HUDEP-2 (cell line): ENCODE measurements around the gene MMP15.

Experiments used
- DNase-seq, 76 experiments: peaks; one replicate each; lab custom pipeline; 2025; ENCODE audit not compliant: unreplicated experiment in 76 of 76; lab: John Stamatoyannopoulos, UW

The MMP15 gene

DNA sequence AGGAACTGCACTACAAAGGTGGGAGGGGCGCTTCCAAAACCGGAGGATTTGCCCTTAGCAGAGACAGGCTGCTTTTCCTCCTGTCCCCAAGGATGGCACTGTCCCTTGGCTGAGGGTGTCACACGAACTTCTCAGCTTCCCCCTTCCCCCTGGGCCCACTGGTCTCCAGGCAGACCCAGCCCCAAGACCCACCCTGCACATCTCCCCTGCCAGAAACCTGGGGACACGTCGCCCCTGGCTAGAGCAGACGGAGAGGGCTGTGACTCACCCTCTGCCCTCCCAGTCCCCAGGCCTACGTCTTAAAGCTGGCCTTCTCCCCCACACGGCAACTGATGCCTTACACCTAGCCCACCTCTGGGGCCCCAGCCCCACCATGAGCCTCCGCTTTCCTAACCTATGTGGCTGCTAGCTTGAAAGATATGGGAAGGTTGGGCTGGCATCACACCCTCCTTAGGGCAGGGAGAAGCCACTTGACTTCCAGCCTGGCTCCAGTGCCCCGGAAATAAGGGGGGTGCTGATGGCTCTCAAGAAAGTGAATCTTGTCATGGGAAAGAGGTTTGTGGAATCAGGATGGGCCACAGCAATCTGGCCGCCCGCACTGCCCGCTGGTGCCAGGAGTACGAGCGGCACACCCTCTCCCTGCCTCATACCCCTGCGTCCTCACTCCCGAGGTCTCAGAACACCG lies 29.7 kb upstream of the MMP15 start:
- DNase-seq: no peak

DNA sequence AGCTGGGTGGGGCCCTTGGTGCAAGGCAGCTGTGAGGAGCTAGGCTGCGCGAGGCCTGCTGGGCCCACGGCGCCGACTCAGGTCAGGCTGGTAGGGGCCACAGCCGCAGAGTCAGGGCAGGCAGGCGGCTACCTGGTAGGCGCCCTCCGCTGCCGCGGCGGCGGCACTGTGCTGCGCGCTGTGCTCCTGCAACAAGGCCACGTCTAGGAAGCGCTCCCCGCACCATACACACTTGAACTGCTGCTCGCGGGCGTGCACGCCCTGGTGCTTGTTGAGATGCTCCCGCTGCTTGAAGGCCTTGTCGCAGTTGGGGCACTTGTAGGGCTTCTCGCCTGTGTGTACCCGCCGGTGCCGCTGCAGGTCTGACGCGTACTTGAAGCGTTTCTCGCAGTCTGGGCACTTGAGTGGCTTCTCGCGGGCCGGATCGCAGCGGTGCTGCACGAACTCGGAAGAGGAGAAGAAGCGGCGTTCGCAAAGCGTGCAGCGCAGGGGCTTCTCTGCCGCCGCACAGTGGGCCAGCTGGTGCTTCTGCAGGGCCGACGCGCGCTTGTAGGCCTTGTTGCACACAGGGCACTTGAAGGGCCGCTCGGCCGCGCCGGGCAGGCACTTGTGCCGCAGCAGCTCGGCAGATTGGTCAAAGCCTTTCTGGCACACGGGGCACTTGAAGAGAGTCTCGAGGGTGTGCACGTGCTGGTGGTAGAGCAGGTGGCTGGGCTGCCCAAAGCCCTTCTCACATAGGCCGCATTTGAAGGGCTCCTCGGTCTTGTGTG lies 29.0 kb upstream of the MMP15 start:
- DNase-seq: no peak

DNA sequence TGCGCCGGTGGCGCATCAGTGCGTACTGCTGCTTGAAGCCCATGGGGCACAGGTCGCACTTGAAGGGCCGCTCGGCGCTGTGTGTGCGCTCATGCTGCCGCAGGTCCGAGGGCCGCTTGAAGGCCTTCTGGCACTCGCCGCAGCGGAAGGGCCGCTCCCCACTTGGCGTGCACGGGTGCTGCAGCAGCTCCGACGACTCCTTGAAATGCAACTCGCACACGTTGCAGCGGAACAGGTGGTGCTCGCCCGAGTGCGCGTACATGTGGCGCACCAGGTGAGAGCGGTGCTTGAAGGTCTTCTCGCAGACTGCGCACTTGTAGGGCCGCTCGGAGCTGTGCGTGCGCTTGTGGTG lies 28.4 kb upstream of the MMP15 start:
- DNase-seq: no peak

DNA sequence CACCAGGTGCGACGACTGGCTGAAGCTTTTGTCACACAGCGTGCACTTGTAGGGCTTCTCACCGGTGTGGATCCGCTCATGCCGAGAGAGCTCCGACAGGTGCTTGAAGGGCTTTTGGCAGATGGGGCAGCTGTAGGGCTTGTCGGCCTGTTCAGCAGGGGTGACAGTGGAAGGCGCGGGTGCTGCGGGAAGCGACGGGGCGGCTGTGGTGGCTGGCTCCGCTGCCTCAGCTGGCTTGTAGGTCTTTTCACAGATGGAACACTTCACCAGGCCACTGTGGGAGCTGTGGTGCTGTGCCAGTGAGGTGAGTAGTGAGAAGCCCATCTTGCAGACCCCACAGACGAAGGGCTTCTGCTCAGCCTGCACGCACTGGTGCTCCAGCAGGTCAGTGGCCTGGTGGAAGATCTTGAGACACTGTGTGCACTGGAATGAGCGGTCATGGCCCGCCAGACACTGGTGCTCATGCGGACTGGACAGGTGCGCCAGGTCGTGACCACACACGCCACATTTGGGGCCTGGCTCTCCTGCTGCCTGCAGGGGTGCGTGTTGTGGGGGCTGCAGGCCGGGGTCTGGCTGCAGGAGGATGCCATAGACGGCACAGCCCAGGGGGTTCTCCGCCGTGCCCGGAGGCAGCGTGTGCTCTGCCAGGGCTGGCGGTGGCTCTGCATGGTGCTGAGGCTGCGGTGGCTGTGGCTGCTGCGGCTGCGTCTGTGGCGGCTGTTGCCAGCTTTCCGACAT lies 27.9 kb upstream of the MMP15 start:
- DNase-seq: no peak

DNA sequence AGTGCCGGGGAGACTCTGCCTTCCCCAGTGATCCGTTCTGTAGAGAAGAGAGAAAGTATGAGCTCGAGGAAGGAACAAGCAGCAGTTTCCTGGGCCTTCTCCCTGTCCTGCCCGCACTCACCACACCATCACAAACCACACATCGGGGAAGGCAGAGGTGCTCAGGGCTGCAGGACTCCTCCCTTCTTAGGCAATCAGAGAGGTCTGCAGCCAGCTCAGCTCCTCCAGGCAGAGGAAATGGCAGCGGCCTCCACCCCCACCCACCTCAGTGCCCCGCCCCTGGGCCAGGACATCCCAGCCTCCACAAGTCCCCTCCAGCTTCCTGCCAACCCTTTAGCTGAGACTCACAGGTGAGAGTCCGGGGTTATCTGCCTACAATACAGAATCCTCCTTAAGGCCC lies 27.1 kb upstream of the MMP15 start:
- peak in 8 of 76 experiments; percentile 5 to 33 (median 14) for DNase-seq

DNA sequence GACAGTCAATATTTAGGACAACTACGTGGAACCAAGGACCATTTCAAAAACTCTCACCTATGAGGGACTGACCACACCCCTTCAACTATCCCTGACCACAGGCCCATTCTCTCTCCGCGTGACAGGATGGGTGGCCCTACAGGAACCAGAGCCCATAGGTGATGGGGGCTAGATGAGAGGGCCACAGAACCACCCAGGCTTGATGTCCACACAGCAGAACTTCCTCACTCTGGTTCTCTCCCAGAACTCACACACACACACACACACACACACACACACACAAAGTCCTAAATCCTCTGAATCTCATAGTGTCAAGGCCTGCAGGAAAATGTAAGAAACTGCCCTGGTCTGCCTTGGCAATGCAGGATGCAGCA lies 26.6 kb upstream of the MMP15 start:
- no peak for DNase-seq

DNA sequence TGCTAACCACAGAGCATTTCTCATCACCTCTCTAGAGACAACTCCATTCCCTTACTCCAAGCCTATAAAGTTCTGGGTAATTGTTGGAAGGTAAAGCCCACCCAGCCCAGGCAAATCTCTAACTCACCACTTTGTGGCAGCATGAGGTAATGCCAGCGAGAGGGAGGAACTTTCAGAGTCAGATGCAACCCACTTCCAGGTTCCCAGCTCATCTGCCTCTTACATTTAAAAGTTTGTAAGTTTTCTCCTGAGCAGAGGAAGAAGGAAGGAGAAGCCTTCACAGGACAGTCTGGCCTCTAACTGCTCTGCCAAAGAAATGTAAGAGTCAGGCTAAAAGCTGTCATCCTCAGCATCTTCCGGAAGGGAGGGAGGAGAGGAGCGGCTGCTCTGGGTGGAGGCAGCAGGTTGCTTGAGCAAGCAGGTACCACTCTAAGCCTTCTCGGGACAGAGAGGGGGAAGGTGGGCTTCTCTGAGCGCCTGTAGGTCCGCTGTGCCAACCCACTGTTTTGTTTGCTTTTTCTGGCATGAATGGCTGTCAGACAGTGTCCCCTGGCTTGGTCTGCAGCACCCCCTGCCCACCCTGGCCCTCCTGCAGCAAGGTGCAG lies 26.1 kb upstream of the MMP15 start:
- peak in 4 of 76 experiments; percentile 3 to 18 (median 8) for DNase-seq

DNA sequence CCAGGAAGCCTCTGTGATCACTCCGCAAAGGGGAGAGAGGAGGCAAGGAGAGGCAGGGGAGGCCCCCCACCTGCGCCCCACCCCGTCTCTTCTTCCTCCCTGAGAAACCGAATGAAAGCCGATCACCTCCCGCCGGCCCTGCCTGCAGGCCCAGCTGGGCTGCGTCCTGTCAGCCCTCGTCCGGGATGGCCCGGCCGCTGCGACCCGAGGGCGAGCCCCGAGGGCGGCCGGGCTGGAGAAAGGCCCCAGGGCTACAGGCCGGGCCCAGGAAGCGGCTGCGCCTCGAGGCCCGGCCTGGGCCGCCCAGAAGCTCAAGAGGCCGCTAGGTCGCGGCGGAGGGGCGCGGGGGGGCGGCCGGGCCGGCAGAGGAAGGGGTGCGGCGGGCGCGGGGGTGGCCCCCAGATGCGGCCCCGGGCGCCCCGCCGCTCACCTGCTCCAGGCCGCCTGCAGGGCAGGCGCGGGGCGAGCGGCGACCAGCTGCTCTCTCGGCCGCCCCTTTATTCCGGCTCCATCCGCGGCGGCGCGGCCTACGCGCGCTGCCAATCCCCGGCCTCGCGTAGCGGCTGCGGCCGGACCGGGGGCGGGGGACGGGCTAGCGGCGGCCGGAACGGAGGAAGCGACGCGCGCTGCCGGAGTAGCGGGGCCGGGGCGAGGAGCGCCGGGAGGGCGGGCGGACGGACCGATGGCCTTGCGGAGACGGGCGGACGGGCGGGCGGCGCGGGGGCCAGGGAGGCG lies 25.4 kb upstream of the MMP15 start, which contains the start of gene ZNF319:
ZNF319 (minus strand) TSS at position 702 of the 735 bp plus-strand sequence. CDS start 2,407 bp downstream, outside the sequence.
- DNase-seq: peak in 1 of 76 experiments; percentile 48

DNA sequence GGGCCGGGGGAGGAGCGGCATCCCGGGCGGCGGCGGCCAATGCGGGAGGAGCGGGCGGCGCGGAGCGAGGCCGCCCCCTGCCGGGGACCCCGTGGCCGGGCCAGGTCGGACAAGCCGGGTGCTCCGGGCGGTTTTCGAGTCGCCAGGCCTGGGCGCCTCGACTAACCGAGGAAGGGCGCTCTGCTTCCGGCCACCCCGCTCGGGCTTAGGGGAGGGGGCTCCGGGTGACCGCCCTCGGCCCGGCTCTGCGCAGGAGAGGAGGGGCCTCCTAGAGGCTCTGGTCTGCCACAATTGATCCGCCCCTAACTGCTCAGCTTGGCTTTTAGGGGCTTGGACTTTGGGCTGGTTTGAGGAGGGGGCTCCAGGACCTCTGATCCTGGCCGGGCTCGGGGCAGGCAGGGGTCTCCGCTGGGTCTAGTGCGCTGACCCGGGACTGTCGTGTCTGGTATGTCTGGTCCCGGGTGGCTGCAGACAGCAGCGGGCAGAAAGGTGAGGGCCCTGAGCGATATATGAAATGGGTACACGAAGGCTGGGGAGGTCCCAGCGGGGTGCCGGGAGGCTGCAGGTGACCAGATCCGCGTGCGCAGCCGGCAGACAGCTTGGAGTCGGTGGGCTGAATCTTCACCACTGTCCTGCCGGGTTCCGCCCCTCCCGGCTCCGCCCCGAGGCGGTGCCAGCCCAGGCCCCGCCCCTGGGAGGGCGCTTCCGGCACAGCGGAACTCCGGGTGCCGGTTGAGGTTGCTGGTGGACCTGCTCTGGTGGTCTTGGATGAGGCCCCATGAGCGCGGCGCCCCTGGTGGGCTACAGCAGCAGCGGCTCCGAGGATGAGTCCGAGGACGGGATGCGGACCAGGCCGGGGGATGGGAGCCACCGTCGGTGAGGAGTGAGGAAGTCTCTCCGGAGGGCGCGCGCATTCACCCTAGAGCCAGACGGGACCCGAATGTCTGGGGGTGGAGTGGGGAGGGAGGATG lies 24.6 kb upstream of the MMP15 start, which contains the start of gene USB1:
USB1 (plus strand) TSS at position 702 of the 971 bp plus-strand sequence; CDS start at position 779, 77 bp downstream.
- DNase-seq: peak in 72 of 76 experiments; percentile 38 to 90 (median 72)

DNA sequence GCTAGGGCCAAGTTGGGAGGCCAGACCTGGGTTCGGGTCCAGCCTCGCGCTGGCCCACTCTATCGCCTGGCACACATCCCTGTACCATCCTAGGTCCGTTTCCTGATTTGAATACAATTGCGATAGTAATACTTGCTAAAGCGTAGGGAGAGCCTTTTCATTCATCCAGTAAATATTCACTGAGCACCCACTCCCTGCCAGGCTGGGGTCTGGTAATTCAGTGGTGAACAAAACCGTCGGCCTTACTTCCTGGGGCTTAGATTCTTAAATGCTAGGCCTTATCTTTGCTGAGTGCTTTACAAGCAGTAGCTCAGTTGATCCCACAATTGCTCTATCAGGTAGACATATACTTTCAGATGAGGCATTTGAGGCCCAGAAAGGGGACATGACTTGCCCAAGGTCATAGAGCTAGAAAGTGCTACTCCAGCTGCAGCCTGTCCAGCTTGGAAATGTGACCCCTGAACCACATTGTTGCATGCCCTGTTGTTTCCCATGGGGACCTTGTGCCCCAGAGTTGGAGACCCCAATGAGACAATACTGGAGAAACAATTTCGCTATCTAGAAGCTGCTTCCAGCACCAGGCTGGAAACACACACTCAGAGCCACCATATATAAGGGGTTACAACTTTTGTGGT lies 23.7 kb upstream of the MMP15 start:
- DNase-seq: no peak

DNA sequence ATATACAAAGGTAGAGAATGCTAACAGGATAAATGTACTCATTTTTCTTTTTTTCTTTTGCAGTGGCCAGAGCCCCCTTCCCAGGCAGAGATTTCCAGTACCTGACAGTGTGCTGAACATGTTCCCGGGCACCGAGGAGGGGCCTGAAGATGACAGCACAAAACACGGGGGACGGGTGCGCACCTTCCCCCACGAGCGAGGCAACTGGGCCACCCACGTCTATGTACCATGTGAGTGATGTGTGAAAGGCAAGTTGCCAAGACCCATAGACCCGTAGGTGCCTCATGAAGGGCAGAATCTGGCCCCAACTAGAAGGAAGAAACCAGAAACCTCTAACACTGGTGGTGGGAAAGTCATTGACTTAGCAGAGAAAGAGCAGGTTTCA lies 23.1 kb upstream of the MMP15 start:
- DNase-seq: no peak

DNA sequence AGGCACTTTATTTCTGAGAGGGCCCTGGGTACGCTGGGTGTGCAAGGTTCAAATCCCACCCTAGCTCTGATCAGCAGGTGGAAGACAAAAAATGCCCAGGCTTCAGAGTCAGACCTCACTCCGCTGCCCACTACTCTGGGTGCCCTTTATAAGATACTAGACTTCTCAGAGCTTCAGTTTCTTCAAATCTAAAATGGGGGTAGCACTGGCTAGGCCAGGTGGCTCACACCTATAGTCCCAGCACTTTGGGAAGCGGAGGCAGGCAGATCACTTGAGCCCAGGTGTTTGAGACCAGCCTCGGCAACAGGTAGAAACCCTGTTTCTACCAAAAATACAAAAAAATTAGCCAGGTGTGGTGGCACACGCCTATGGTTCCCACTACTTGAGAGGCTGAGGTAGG lies 22.6 kb upstream of the MMP15 start:
- no peak for DNase-seq

DNA sequence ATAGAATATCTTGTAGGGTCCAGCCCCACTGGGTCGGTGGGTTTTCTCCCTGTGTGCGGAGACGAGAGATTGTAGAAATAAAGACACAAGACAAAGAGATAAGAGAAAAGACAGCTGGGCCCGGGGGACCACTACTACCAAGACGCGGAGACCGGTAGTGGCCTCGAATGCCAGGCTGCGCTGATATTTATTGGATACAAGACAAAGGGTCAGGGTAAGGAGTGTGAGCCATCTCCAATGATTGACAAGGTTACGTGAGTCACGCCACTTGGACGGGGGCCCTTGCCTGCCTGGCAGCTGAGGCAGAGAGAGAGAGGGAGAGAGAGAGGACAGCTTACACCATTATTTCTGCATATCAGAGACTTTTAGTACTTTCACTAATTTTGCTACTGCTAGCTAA lies 20.8 kb upstream of the MMP15 start:
- DNase-seq: peak in 7 of 76 experiments; percentile 7 to 33 (median 13)

DNA sequence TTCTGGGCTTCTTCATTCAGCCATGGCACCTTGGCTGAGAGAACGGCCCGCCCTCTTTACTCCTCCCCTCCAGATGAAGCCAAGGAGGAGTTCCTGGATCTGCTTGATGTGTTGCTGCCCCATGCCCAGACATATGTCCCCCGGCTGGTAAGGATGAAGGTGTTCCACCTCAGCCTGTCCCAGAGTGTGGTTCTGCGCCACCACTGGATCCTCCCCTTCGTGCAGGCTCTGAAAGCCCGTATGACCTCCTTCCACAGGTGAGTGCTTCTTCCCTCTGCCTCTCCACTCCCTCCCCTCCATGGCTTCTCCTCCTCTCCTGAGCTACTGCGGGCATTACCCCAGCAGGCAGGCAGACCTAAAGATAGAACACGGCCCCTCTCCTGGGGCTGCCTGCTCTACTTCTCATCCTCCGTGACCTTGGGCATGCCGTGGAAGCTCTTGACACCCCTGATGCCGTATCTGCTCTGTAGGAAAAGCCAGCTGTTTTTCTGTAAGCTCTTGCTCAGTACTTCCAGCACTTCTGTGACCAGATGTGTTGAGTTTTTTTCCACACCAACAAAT lies 15.6 kb upstream of the MMP15 start:
- DNase-seq: no peak

DNA sequence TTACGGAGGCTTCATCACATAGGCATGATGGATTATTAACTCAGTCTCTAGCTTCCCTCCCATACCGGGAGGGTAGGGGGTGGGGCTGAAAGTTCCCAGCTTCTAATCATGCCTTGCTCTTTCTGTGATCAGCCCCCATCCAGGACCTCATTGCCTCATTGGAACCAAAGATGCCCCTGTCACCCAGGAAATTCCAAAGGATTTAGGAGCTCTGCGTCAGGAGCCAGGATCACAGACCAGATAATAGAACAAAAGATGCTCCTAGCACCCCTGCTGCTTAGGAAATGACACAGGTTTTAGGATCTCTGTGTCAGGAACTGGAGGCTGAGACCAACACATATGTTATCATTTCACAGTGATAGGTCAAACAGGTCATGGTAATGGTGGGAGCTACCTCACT lies 14.7 kb upstream of the MMP15 start:
- no peak for DNase-seq

DNA sequence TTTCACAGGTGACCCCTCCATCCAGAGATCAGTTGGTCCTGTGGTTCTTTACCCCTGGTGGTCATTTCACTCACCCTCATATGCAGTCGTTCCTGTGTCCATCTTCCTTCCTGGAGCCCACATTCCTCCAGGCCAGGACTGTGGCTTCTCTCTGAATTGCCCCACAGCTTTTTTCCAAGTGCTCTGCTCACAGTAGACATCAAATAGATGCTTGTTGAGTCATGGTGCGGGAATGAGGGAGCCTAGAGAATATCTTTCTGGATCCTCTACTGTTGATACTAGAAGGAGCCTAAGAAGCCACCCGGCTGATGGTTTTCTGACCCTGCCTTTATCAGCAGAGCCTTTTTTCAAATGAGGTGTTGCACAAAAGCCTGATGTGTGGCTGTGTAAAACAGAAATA lies 13.9 kb upstream of the MMP15 start:
- no peak for DNase-seq

DNA sequence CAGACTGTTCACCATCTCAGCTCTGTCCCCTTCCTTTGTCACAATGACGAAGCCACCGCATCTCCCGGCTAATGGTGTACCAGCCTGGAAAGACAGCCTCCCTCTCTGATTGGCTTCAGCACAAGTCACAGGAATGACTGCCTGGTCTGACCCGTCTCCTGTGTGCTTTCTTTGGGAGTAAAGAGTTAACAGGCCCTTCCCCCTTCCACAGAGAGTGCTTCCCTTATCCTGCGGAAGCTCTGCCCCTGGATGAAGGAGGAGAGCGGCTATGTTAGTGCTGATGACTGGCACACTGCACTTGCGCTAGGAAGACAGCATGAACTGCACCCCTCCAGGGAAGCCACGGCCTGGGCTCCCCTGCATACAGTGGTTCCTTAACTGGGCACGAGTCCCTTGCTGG lies 13.1 kb upstream of the MMP15 start:
- DNase-seq: no peak

DNA sequence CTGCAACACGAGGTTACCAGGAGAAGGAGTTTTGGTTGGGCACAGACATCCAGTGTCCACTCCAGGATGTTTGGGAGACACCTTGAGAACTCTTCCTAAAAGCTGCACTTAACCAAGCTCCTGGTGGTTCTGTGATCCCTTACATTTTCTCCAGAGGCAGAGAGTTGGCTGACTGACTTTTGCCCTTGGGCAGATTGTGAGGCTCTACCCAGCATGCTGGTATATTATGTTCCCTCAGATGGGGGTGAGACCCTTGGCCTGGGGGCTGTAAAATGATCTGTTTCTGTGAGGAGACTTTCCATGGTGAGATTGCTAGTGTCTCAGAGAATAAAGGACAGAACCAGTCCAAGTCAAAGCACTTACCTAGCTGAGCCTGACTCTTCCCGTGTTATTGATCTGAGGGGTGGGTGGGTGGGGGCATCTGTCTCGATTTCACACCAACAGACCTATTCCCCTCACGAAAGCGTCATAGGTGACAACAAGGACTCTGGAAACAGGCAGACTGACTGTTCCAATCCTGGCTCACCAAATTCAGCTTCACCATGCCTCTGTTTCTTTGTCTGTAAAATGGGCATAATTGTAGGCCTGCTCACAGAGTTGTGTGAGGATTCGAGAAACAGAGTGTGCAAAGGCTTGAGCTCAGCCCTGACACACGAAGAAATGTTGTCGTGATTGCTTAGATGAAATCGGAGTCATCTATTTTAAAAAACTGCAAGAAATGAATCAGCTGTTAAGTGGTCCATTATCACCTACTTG lies 12.2 kb upstream of the MMP15 start:
- DNase-seq: no peak
